Endothelial cell of umbilical vein (primary cell): Measurements from ENCODE around the gene SMYD4. TPM values are rescaled to one million over a fixed set of nuclear protein-coding genes. Genes with fewer than 3 reads are reported as not detected.
A peak's percentile ranks its signal among the peaks of the same experiment; 100 is the strongest.

Source experiments
- BruUV-seq: library from RNA; stranded (reverse); fragments of 400-500 nt; replicated peaks from 2 replicates; lab custom pipeline; 2021; lab: Mats Ljungman, UMichigan
- CTCF ChIA-PET: fragments of 300-600, 350-600 bp; sonication (Branson Sonifier 250); formaldehyde crosslinking; loops from one replicate; lab custom pipeline; 2021; ENCODE audit warnings: antibody characterized with exemption, inconsistent platforms; lab: Charles Lee
- POLR2A ChIA-PET: fragments of 300-600, 350-600 bp; sonication (Branson Sonifier 250); formaldehyde crosslinking; loops from one replicate; lab custom pipeline; 2021; ENCODE audit warnings: antibody characterized with exemption, inconsistent platforms; lab: Charles Lee
- DNase-seq: peaks from one replicate; pipeline ENCODE4 v3.0.0-alpha.2; 2011; ENCODE audit warnings: low read depth, low spot score
- FAIRE-seq: peaks from 2 replicates; lab custom pipeline; 2011; peaks lifted over from hg19 to GRCh38; lab: Jason Lieb, UNC
- H2AFZ ChIP-seq: 2 replicates; pipeline ENCODE4 v1.6.0; 2012; ENCODE audit warnings: low read depth, low read length, control low read depth, inconsistent platforms
- H3K27ac ChIP-seq: 2 replicates; pipeline ENCODE4 v1.5.1; 2011; ENCODE audit warnings: low read depth, mild to moderate bottlenecking, control low read depth, low read length, moderate library complexity; ENCODE audit not compliant: insufficient read depth
- H3K27me3 ChIP-seq, 2 experiments: 2 replicates each; pipeline versions ENCODE4 v1.6.0 to v1.6.1; 2011; ENCODE audit warnings: low read length in 2 of 2, mixed read lengths in 1 of 2; ENCODE audit not compliant: control insufficient read depth in 2 of 2, insufficient read depth in 2 of 2
- H3K36me3 ChIP-seq, 2 experiments: 2 replicates in 1 of 2; 3 replicates in 1 of 2; pipeline ENCODE4 v1.5.1; 2011; ENCODE audit warnings: low read length in 2 of 2, mild to moderate bottlenecking in 1 of 2, moderate library complexity in 1 of 2; ENCODE audit not compliant: control insufficient read depth in 2 of 2, insufficient read depth in 2 of 2; ENCODE audit errors: extremely low read depth in 1 of 2
- H3K4me1 ChIP-seq: 3 replicates; pipeline ENCODE4 v1.5.1; 2011; ENCODE audit warnings: mild to moderate bottlenecking, low read length; ENCODE audit not compliant: control insufficient read depth, insufficient read depth; ENCODE audit errors: extremely low read depth
- H3K4me2 ChIP-seq: 2 replicates; pipeline ENCODE4 v1.6.1; 2011; ENCODE audit warnings: low read length, control low read depth, mixed read lengths; ENCODE audit not compliant: insufficient read depth
- H3K4me3 ChIP-seq, 3 experiments: fragments of 200-600 bp in 1 of 3; sonication (generic), shearing (Covaris generic) in 1 of 3; replicated peaks in 1 of 3; 2 replicates each; pipeline ENCODE4 v1.5.1; 2011 to 2016; ENCODE audit warnings: control low read depth in 3 of 3, low read length in 3 of 3, mild to moderate bottlenecking in 2 of 3, inconsistent platforms in 1 of 3, low read depth in 1 of 3, moderate library complexity in 1 of 3; ENCODE audit not compliant: insufficient read depth in 1 of 3
- H3K79me2 ChIP-seq: 2 replicates; pipeline ENCODE4 v1.6.0; 2012; ENCODE audit warnings: low read length, inconsistent platforms; ENCODE audit not compliant: control insufficient read depth, insufficient read depth
- H3K9ac ChIP-seq: replicated peaks from 2 replicates; pipeline ENCODE3; 2011; ENCODE audit warnings: low read length, control low read depth; ENCODE audit not compliant: insufficient read depth; ENCODE audit errors: extremely low read depth
- H3K9me1 ChIP-seq: replicated peaks from 3 replicates; pipeline ENCODE4 v1.6.0; 2011; ENCODE audit warnings: mild to moderate bottlenecking, low read length; ENCODE audit not compliant: control insufficient read depth, insufficient read depth; ENCODE audit errors: extremely low read depth
- H3K9me3 ChIP-seq: replicated peaks from 2 replicates; pipeline ENCODE4 v1.5.1; 2012; ENCODE audit warnings: low read length, inconsistent platforms; ENCODE audit not compliant: control insufficient read depth, insufficient read depth
- H4K20me1 ChIP-seq: replicated peaks from 2 replicates; pipeline ENCODE3; 2011; ENCODE audit warnings: mild to moderate bottlenecking, low read length; ENCODE audit not compliant: control insufficient read depth, insufficient read depth; ENCODE audit errors: extremely low read depth
- EZH2 ChIP-seq: IDR thresholded peaks from 2 replicates; pipeline ENCODE4 v1.6.1; 2012; ENCODE audit warnings: borderline replicate concordance, low read depth, mild to moderate bottlenecking, moderate library complexity, low read length, inconsistent platforms; ENCODE audit not compliant: severe bottlenecking
- FOS ChIP-seq: IDR thresholded peaks from 2 replicates; pipeline ENCODE4 v1.6.1; 2011; ENCODE audit warnings: mild to moderate bottlenecking, low read length, moderate library complexity, borderline replicate concordance; ENCODE audit not compliant: insufficient read depth
- JUN ChIP-seq: IDR thresholded peaks from 2 replicates; pipeline ENCODE4 v1.6.1; 2011; ENCODE audit warnings: borderline replicate concordance, low read depth; ENCODE audit not compliant: insufficient read length, insufficient read depth
- POLR2A ChIP-seq: IDR thresholded peaks from 2 replicates; pipeline ENCODE4 v1.6.1; 2012; ENCODE audit warnings: low read depth, mild to moderate bottlenecking, control low read depth, low read length
- POLR2AphosphoS5 ChIP-seq: IDR thresholded peaks from 2 replicates; pipeline ENCODE4 v1.6.1; 2012; ENCODE audit warnings: low read depth, mild to moderate bottlenecking, control low read depth, low read length, moderate library complexity; ENCODE audit not compliant: insufficient read depth
- dilution Hi-C: fragments of 300-500 bp; cut with MboI; formaldehyde crosslinking; loops from one replicate; pipeline ENCODE4 v1.15.0; 2019; ENCODE audit warnings: low sequenced_read_pairs; ENCODE audit not compliant: extremely low pct_ligation_motif_present
- intact Hi-C: fragments of 100-400 bp; cut with micrococcal nuclease; formaldehyde crosslinking; loops from one replicate; pipeline ENCODE4 v1.10.0; 2022
- polyA plus RNA-seq, 4 experiments: library from polyadenylated mRNA; depleted of rRNA in 3 of 4; stranded (reverse) in 3 of 4; unstranded in 1 of 4; fragments of >200 nt; gene quantifications; 2 replicates each; pipeline versions ENCODE4 v1.2.1 to v1.2.3, GENCODE V29; 2011 to 2012; ENCODE audit warnings: missing spikeins in 1 of 4
- total RNA-seq: library from RNA; stranded (reverse); gene quantifications from 2 replicates; pipeline ENCODE4 v1.2.3, GENCODE V29; 2021
- TF ChIP-seq, protein P1 (sequence below): IDR thresholded peaks from 2 replicates; pipeline ENCODE4 v1.6.1; 2011; ENCODE audit not compliant: insufficient read depth, insufficient read length

Gene SMYD4
- total and polyA plus RNA-seq, 2 donors (not counting 3 experiments of a cell fraction or from before 2014, with no cell fraction given): 6.0 to 14.6 TPM

- H3K36me3 ChIP-seq: peaks cover 2% of the 10 kb centered on the region in 2 experiments
- ChIA-PET POLR2A (interaction anchor here (0.8 to 1.5 kb wide), 2 partner anchors 70 to 73 kb away, joined by 3 to 4 read pairs; no protein-coding TSS in a partner anchor), CTCF (interaction anchor here (0.9 to 8.8 kb wide), 7 partner anchors 13 to 118 kb away, joined by 3 to 262 read pairs (median 3); partner anchors contain the start of genes SMYD4 and WDR81)
- peaks cover 13% of the 10 kb centered on the region for H3K4me1 ChIP-seq
- H3K4me2 ChIP-seq: peak overlapping the region; percentile 30
- H4K20me1 ChIP-seq: no peaks in the 10 kb centered on the region
- DNase-seq: peak; percentile 88
- intact Hi-C loops: loop anchor here (1.0 kb wide), 1 partner anchor 70 kb away; no protein-coding TSS in a partner anchor
- H3K9me1 ChIP-seq: no peaks in the 10 kb centered on the region
- TF ChIP-seq POLR2AphosphoS5 (peak; percentile 71), EZH2 (no peak), JUN (peak; percentile 85), FOS (peak; percentile 98)
- no peak overlapping the region for H3K4me3 ChIP-seq
- BruUV-seq: no TSS peak
- peak overlapping the region; percentile 64 for H3K27ac ChIP-seq
- no peaks in the 10 kb centered on the region for H3K79me2 ChIP-seq
- H3K27me3 ChIP-seq: no peaks in the 10 kb centered on the region
- dilution Hi-C loops: no loop called here
- peak; percentile 97 for FAIRE-seq
- H2AFZ ChIP-seq: no peak overlapping the region
- no peaks in the 10 kb centered on the region for H3K9me3 ChIP-seq
- H3K9ac ChIP-seq: no peak overlapping the region
Measured at GRCh38 chr17:1787301-1787902, 42.3 kb downstream of the SMYD4 start.

DNA sequence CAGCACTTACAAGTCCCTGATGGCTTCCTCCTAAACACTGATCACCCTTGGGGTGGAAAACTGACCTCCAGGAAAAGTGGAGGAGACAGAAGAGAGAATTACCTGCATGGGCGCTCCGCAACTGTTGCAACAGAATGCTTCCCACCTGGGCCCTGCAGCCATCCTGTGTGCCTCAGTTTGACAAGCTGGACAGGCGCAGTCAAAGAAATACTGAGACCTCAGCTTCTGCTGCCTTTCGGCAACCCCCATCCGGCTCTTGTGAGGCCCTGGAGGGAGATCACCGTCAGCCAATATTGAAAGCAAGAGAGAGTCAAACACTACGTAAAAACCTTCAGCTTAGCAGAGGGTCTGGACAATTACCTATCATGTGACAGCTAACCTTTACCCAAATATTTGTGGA is 43.0 kb downstream of the SMYD4 start:
- FAIRE-seq (no peak), DNase-seq (no peak)
- TF ChIP-seq POLR2AphosphoS5 (no peak), FOS (no peak), POLR2A (no peak)
- TF ChIP-seq, protein P1, sequence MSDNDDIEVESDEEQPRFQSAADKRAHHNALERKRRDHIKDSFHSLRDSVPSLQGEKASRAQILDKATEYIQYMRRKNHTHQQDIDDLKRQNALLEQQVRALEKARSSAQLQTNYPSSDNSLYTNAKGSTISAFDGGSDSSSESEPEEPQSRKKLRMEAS: no peak
- H3K9me3 ChIP-seq: no peaks in the 10 kb centered on the region
- dilution Hi-C loops (no loop called here), intact Hi-C loops (loop anchor here (1.0 kb wide), 1 partner anchor 69 kb away; no protein-coding TSS in a partner anchor)
- H3K4me2 ChIP-seq: no peak overlapping the region
- H3K27me3 ChIP-seq: no peaks in the 10 kb centered on the region
- H3K9me1 ChIP-seq: no peaks in the 10 kb centered on the region
- no peak overlapping the region for H3K9ac ChIP-seq
- no peak overlapping the region for H3K27ac ChIP-seq
- no TSS peak for BruUV-seq
- CTCF ChIA-PET: interaction anchor here (1.0 to 8.8 kb wide), 5 partner anchors 17 to 118 kb away, joined by 3 to 262 read pairs (median 4); partner anchors contain the start of genes SMYD4 and WDR81
- peaks cover 13% of the 10 kb centered on the region for H3K4me1 ChIP-seq
- H3K36me3 ChIP-seq: peaks cover 2% of the 10 kb centered on the region in 2 experiments
- POLR2A ChIA-PET: interaction anchor here (1.5 kb wide), 1 partner anchor 72 kb away, joined by 3 read pairs; no protein-coding TSS in a partner anchor
- H3K79me2 ChIP-seq: no peaks in the 10 kb centered on the region
- H4K20me1 ChIP-seq: no peaks in the 10 kb centered on the region
- no peak overlapping the region for H3K4me3 ChIP-seq
- H2AFZ ChIP-seq: no peak overlapping the region
